GM23248 (cell line): Measurements from ENCODE around the gene PMAIP1. TPM values are rescaled to one million over a fixed set of nuclear protein-coding genes. Genes with fewer than 3 reads are reported as not detected.
"Not testable (repeated sequence)": the region's sequence is repeated elsewhere in the genome, so short reads cannot be mapped to it uniquely, and the experiment has no call there.

Source experiments
- DNase-seq: peaks from one replicate; pipeline ENCODE4 v3.0.0-alpha.2; 2015
- H2AFZ ChIP-seq: fragments of 200-600 bp; sonication (generic); 2 replicates; pipeline ENCODE4 v1.6.1; 2016; ENCODE audit warnings: antibody characterized with exemption
- H3F3A ChIP-seq: fragments of 200-600 bp; sonication (generic); 2 replicates; pipeline ENCODE4 v1.6.1; 2016; ENCODE audit warnings: mild to moderate bottlenecking, antibody characterized with exemption, mixed run types; ENCODE audit not compliant: insufficient read depth
- H3K27ac ChIP-seq: fragments of 200-600 bp; sonication (generic); 2 replicates; pipeline ENCODE4 v1.5.1; 2016; ENCODE audit warnings: mild to moderate bottlenecking
- H3K27me3 ChIP-seq: fragments of 200-600 bp; sonication (generic); replicated peaks from 2 replicates; pipeline ENCODE4 v1.6.1; 2016; ENCODE audit warnings: mild to moderate bottlenecking; ENCODE audit not compliant: insufficient read depth
- H3K36me3 ChIP-seq: fragments of 200-600 bp; sonication (generic); 2 replicates; pipeline ENCODE4 v1.6.1; 2016; ENCODE audit warnings: low read depth, mild to moderate bottlenecking
- H3K4me1 ChIP-seq: fragments of 200-600 bp; sonication (generic); 2 replicates; pipeline ENCODE4 v1.6.1; 2016; ENCODE audit warnings: mild to moderate bottlenecking; ENCODE audit not compliant: insufficient read depth
- H3K4me2 ChIP-seq: fragments of 200-600 bp; sonication (generic); one replicate; pipeline ENCODE4 v1.6.1; 2016; ENCODE audit warnings: mild to moderate bottlenecking; ENCODE audit not compliant: unreplicated experiment
- H3K4me3 ChIP-seq: fragments of 200-600 bp; sonication (generic); 2 replicates; pipeline ENCODE4 v1.5.1; 2016; ENCODE audit warnings: mild to moderate bottlenecking
- H3K79me2 ChIP-seq: fragments of 200-600 bp; sonication (generic); 2 replicates; pipeline ENCODE4 v1.6.1; 2016; ENCODE audit warnings: mild to moderate bottlenecking; ENCODE audit not compliant: insufficient read depth
- H3K9ac ChIP-seq: fragments of 200-600 bp; sonication (generic); 2 replicates; pipeline ENCODE4 v1.6.1; 2016; ENCODE audit warnings: mild to moderate bottlenecking
- H3K9me2 ChIP-seq: fragments of 200-600 bp; sonication (generic); 2 replicates; pipeline ENCODE4 v1.6.1; 2016; ENCODE audit warnings: mixed run types, mild to moderate bottlenecking, moderate library complexity; ENCODE audit not compliant: insufficient read depth
- H3K9me3 ChIP-seq: fragments of 200-600 bp; sonication (generic); one replicate; pipeline ENCODE4 v1.6.1; 2017; ENCODE audit warnings: low read depth
- H4K20me1 ChIP-seq: fragments of 200-600 bp; sonication (generic); 2 replicates; pipeline ENCODE4 v1.6.0; 2016; ENCODE audit not compliant: insufficient read depth
- EZH2 ChIP-seq: fragments of 200-600 bp; sonication (generic); IDR thresholded peaks from 2 replicates; pipeline ENCODE4 v1.6.1; 2018; ENCODE audit warnings: antibody characterized with exemption, mild to moderate bottlenecking; ENCODE audit not compliant: insufficient read depth, poor library complexity, severe bottlenecking
- EZH2phosphoT487 ChIP-seq: fragments of 200-600 bp; sonication (generic); IDR thresholded peaks from 2 replicates; pipeline ENCODE4 v1.6.1; 2018; ENCODE audit warnings: antibody characterized with exemption, moderate library complexity, mild to moderate bottlenecking, low read depth; ENCODE audit not compliant: insufficient read depth
- WGBS, 2 experiments: methylation state at CpG; one replicate each; pipeline ENCODE4 v1.1.6; 2015 to 2017; ENCODE audit warnings: low lambda C conversion rate in 2 of 2, low coverage in 1 of 2; ENCODE audit errors: missing lambda C conversion rate in 2 of 2; 5-methylcytosine and 5-hydroxymethylcytosine counted together
- in situ Hi-C: fragments of 300-500 bp; cut with MboI; formaldehyde crosslinking; loops from 2 replicates; pipeline ENCODE4 v1.15.0; 2020
- polyA plus RNA-seq: library from polyadenylated mRNA; unstranded; fragments of >200 nt; fragmentation: Nextera tagmentation; extraction: Ambion mirVana; gene quantifications from 2 replicates; pipeline ENCODE4 v1.2.1, GENCODE V29; 2016
- total RNA-seq: library from RNA; depleted of rRNA; stranded (reverse); fragments of >200 nt; shearing (Covaris generic); gene quantifications from 2 replicates; pipeline ENCODE4 v1.2.3, GENCODE V29; 2014

Gene PMAIP1
- total and polyA plus RNA-seq, 2 experiments from 2014 or later = 5.3 to 7.5 TPM

- Histone ChIP-seq H3K9me3 (no peaks in the 10 kb centered on the region), H3K79me2 (no peaks in the 10 kb centered on the region), H2AFZ (peak overlapping the region; percentile 73), H3K9ac (peak overlapping the region; percentile 43), H3K36me3 (no peaks in the 10 kb centered on the region), H4K20me1 (no peaks in the 10 kb centered on the region), H3K4me1 (peaks cover 27% of the 10 kb centered on the region), H3K4me2 (peak overlapping the region; percentile 53), H3K27me3 (no peaks in the 10 kb centered on the region), H3K9me2 (no peaks in the 10 kb centered on the region), H3F3A (peaks cover 28% of the 10 kb centered on the region), H3K4me3 (peak overlapping the region; percentile 18; the same call in 1 of the 2 replicates), H3K27ac (peak overlapping the region; percentile 64)
- in situ Hi-C loops = no loop called here
- DNase-seq = peak; percentile 60
- no peak for TF ChIP-seq EZH2phosphoT487
- no peak for TF ChIP-seq EZH2
- 56% methylated on average over 11 of the region's 11 CpGs for WGBS, 2 experiments
Observed at GRCh38 chr18:59881728-59882656, 17.8 kb upstream of the PMAIP1 start.

DNA sequence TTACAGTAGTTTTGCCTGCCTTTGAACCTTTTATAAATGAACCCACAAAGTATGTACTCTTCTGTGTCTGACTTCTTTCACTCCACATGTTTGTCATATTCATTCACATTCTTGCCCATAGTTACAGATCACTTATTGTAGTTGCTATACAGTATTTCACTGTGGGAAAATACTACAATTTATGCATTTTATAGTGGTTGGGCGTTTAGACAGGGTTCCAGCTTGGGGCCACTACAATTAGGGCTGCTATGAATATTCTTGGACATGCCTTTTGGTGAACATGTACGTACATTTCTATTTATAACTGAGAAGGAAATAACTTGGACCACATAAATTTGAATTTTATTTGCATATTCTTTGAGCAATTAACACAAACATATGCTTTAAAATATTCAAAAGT is 15.4 kb upstream of the PMAIP1 start:
- no peak for DNase-seq
- in situ Hi-C loops = no loop called here

DNA sequence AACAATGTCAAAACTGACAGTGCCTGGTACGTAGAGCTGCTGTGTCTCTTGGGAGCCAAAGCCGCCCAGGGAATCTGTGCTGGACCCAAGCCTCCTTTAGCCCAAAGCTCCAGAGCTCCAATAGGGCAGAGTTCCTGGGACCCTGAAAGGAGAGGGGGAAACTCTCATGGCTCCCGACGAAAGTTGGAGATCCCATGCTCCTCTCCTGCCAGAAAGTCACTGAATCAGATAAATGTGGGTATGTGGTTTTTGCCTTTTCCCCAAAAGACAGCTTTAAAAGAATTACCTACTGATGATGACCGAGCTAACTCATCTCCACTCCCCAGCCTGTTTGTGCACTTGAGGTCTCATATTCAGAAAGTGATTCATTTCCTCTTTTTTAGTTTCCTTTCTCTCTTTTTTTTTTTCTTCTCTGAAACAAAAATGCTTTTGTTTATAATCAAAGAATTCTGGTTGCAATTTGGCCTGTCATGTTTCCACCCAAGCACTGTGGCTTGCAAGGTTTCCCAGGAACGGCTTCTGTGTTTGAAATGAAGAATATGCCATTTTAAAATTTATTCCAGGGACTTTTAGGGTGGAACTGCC is 14.1 kb upstream of the PMAIP1 start:
- TF ChIP-seq EZH2 (no peak), EZH2phosphoT487 (no peak)
- Histone ChIP-seq H3K36me3 (no peaks in the 10 kb centered on the region), H3K27me3 (no peaks in the 10 kb centered on the region), H3K9ac (peak overlapping the region; percentile 45), H3K79me2 (no peaks in the 10 kb centered on the region), H2AFZ (peak overlapping the region; percentile 67), H3K9me2 (no peaks in the 10 kb centered on the region), H3F3A (peaks cover 28% of the 10 kb centered on the region), H3K4me2 (peak overlapping the region; percentile 75), H3K27ac (peak overlapping the region; percentile 70), H4K20me1 (no peaks in the 10 kb centered on the region), H3K4me1 (peaks cover 27% of the 10 kb centered on the region), H3K4me3 (peak overlapping the region; percentile 54), H3K9me3 (no peaks in the 10 kb centered on the region)
- 0 to 5% methylated on average over 6 of the region's 6 CpGs for WGBS, 2 experiments
- in situ Hi-C loops = no loop called here
- peak; percentile 87 for DNase-seq

More for the DNA sequence above, 15.4 kb upstream of the PMAIP1 start:
- no peaks in the 10 kb centered on the region for H3K9me2 ChIP-seq
- no peak overlapping the region for H3K4me2 ChIP-seq
- peaks cover 28% of the 10 kb centered on the region for H3F3A ChIP-seq
- 85 to 87% methylated on average over 2 of the region's 2 CpGs for WGBS, 2 experiments
- no peak overlapping the region for H3K9ac ChIP-seq
- no peak overlapping the region for H3K27ac ChIP-seq
- H3K27me3 ChIP-seq = no peaks in the 10 kb centered on the region
- H3K4me1 ChIP-seq = peaks cover 27% of the 10 kb centered on the region
- no peak overlapping the region for H3K4me3 ChIP-seq
- no peak overlapping the region for H2AFZ ChIP-seq
- H3K9me3 ChIP-seq = no peaks in the 10 kb centered on the region
- H3K79me2 ChIP-seq = no peaks in the 10 kb centered on the region
- H4K20me1 ChIP-seq = no peaks in the 10 kb centered on the region
- no peak for TF ChIP-seq EZH2phosphoT487
- no peak for TF ChIP-seq EZH2
- no peaks in the 10 kb centered on the region for H3K36me3 ChIP-seq

DNA sequence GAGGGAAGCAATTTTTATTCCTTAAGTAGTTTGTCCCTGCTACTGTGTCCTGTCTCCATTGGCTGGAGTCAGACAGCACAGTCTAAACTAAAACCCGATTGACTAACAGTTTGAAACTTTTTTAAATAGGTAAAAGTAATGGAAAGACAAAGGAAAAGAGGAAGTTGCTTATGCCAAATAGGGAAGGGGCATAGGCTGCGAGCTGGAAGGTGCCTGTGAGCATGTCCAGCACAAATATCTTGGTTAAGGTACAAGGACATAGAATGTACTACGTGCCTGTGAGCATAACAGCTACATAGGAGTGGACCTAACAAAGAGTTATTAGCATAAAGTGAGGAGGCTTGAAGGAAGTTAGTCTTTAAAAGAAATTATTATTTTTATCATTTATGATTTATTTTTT is 13.4 kb upstream of the PMAIP1 start:
- H3K4me2 ChIP-seq = peak overlapping the region; percentile 75
- H2AFZ ChIP-seq = peak overlapping the region; percentile 67; the same call in 1 of the 2 replicates
- peak overlapping the region; percentile 45 for H3K9ac ChIP-seq

More for the DNA sequence above, 13.4 kb upstream of the PMAIP1 start:
- H3K9me2 ChIP-seq, H3K36me3 ChIP-seq, DNase-seq, H3K79me2 ChIP-seq, in situ Hi-C loops, H3K9me3 ChIP-seq, H4K20me1 ChIP-seq, H3K27me3 ChIP-seq: not testable (repeated sequence)
- Histone ChIP-seq H3K4me3 (peak overlapping the region; percentile 54; the same call in 1 of the 2 replicates), H3K4me1 (peaks cover 27% of the 10 kb centered on the region), H3F3A (peaks cover 27% of the 10 kb centered on the region), H3K27ac (peak overlapping the region; percentile 70)
- 73 to 84% methylated on average over 3 of the region's 3 CpGs for WGBS, 2 experiments
